HG02885 (cell line): Measurements from ENCODE around the gene PPFIA2.
A peak's percentile ranks its signal among the peaks of the same experiment; 100 is the strongest.

ENCODE experiments used
- ATAC-seq: cut with Tn5 transposase; IDR thresholded peaks from one replicate; pipeline ENCODE4 v1.9.1; 2021; ENCODE audit warnings: mild to moderate bottlenecking; ENCODE audit not compliant: unreplicated experiment, poor library complexity

Gene PPFIA2

GRCh38 chr12:81370456-81370855 lies 388.7 kb downstream of the PPFIA2 start:
- no peak for ATAC-seq

- no peak for ATAC-seq
These were observed 390.0 kb downstream of the PPFIA2 start for GRCh38 chr12:81369175-81369574.

- no peak for ATAC-seq
These were observed 393.9 kb downstream of the PPFIA2 start for GRCh38 chr12:81365284-81365683.

GRCh38 chr12:81360916-81361315 lies 398.2 kb downstream of the PPFIA2 start:
- no peak for ATAC-seq

- ATAC-seq = no peak
These were observed 399.4 kb downstream of the PPFIA2 start for GRCh38 chr12:81359736-81360135.

- no peak for ATAC-seq
These were observed 404.7 kb downstream of the PPFIA2 start for GRCh38 chr12:81354327-81354932.

- no peak for ATAC-seq
These were observed 408.8 kb downstream of the PPFIA2 start for GRCh38 chr12:81350309-81350708.

GRCh38 chr12:81347404-81347803 lies 411.7 kb downstream of the PPFIA2 start:
- no peak for ATAC-seq

GRCh38 chr12:81340910-81341309 lies 418.2 kb downstream of the PPFIA2 start:
- ATAC-seq = no peak

- ATAC-seq = no peak
These were observed 420.1 kb downstream of the PPFIA2 start for GRCh38 chr12:81339071-81339470.

- ATAC-seq = no peak
These were observed 421.3 kb downstream of the PPFIA2 start for GRCh38 chr12:81337886-81338285.

- ATAC-seq = no peak
These were observed 425.3 kb downstream of the PPFIA2 start for GRCh38 chr12:81333812-81334211.

GRCh38 chr12:81332054-81332453 lies 427.1 kb downstream of the PPFIA2 start:
- no peak for ATAC-seq

- ATAC-seq = no peak
These were observed 428.7 kb downstream of the PPFIA2 start for GRCh38 chr12:81330480-81330879.

- ATAC-seq = peak; percentile 91
These were observed 430.1 kb downstream of the PPFIA2 start for GRCh38 chr12:81329085-81329484.

GRCh38 chr12:81327425-81327824 lies 431.7 kb downstream of the PPFIA2 start:
- ATAC-seq = no peak

- no peak for ATAC-seq
These were observed 434.1 kb downstream of the PPFIA2 start for GRCh38 chr12:81325086-81325485.

- no peak for ATAC-seq
These were observed 444.1 kb downstream of the PPFIA2 start for GRCh38 chr12:81314903-81315531.

- ATAC-seq = no peak
These were observed 455.2 kb downstream of the PPFIA2 start for GRCh38 chr12:81303935-81304334.

GRCh38 chr12:81300454-81300853 lies 458.7 kb downstream of the PPFIA2 start:
- ATAC-seq = no peak

- ATAC-seq = no peak
These were observed 461.5 kb downstream of the PPFIA2 start for GRCh38 chr12:81297601-81298000.
